HepG2 (cell line): Measurements from ENCODE around the gene ACVR1B. TPM values are rescaled to one million over a fixed set of nuclear protein-coding genes. Genes with fewer than 3 reads are reported as not detected.

ENCODE experiments used
- BRD4 ChIP-seq: sonication (generic); formaldehyde crosslinking; IDR thresholded peaks from 2 replicates; pipeline ENCODE4 v1.4.0; 2020; ENCODE audit warnings: missing genetic modification reagents
- GRHL1 ChIP-seq: sonication (generic); formaldehyde crosslinking; conservative IDR thresholded peaks from 2 replicates; pipeline ENCODE4 v1.8.0; 2022; ENCODE audit warnings: missing genetic modification reagents
- HIVEP1 ChIP-seq: sonication (generic); formaldehyde crosslinking; IDR thresholded peaks from 2 replicates; pipeline ENCODE4 v1.4.0; 2020; ENCODE audit warnings: mild to moderate bottlenecking, missing genetic modification reagents
- REST ChIP-seq, 2 experiments: IDR thresholded peaks; 2 replicates each; pipeline ENCODE4 v1.6.1; 2011 to 2012; ENCODE audit warnings: low read length in 2 of 2, borderline replicate concordance in 1 of 2, low read depth in 1 of 2, mild to moderate bottlenecking in 1 of 2, moderate library complexity in 1 of 2
- RNF219 ChIP-seq: sonication (generic); formaldehyde crosslinking; IDR thresholded peaks from 2 replicates; pipeline ENCODE4 v1.5.0; 2020; ENCODE audit warnings: mild to moderate bottlenecking, missing genetic modification reagents
- RXRA ChIP-seq: sonication (generic); formaldehyde crosslinking; IDR thresholded peaks from 2 replicates; pipeline ENCODE4 v1.5.1; 2020; ENCODE audit warnings: missing genetic modification reagents
- YEATS2 ChIP-seq: sonication (generic); formaldehyde crosslinking; IDR thresholded peaks from 2 replicates; pipeline ENCODE4 v1.4.0; 2020; ENCODE audit warnings: missing genetic modification reagents, borderline replicate concordance
- ZHX2 ChIP-seq, 2 experiments: sonication (generic) in 1 of 2; formaldehyde crosslinking in 1 of 2; IDR thresholded peaks; 2 replicates each; pipeline versions ENCODE4 v1.6.1 to v1.9.0; 2014 to 2022; ENCODE audit warnings: antibody characterized with exemption in 1 of 2, borderline replicate concordance in 1 of 2, inconsistent platforms in 1 of 2, low read depth in 1 of 2, missing genetic modification reagents in 1 of 2
- ZNF24 ChIP-seq: fragments of 450-650 bp; IDR thresholded peaks from 2 replicates; pipeline ENCODE4 v1.6.1; 2017; ENCODE audit warnings: antibody characterized with exemption, mild to moderate bottlenecking
- ZNF251 ChIP-seq: sonication (generic); formaldehyde crosslinking; IDR thresholded peaks from 2 replicates; pipeline ENCODE4 v1.9.0; 2021; ENCODE audit warnings: mild to moderate bottlenecking, missing genetic modification reagents
- ZNF619 ChIP-seq: sonication (generic); formaldehyde crosslinking; IDR thresholded peaks from 2 replicates; pipeline ENCODE4 v1.4.0; 2020; ENCODE audit warnings: mild to moderate bottlenecking, missing genetic modification reagents
- ZNF724P ChIP-seq: sonication (generic); formaldehyde crosslinking; IDR thresholded peaks from 2 replicates; pipeline ENCODE4 v1.8.0; 2022; ENCODE audit warnings: missing genetic modification reagents, borderline replicate concordance
- ZSCAN9 ChIP-seq: IDR thresholded peaks from 2 replicates; pipeline ENCODE4 v1.6.1; 2016; ENCODE audit warnings: borderline replicate concordance
- polyA plus RNA-seq, 8 experiments: library from polyadenylated mRNA; depleted of rRNA in 3 of 8; stranded (reverse) in 7 of 8; unstranded in 1 of 8; fragments of >200 nt; fragmentation: Illumina TruSeq in 4 of 8; extraction: Trizol in 4 of 8; gene quantifications; 2 replicates each; pipeline versions ENCODE4 v1.2.1 to v1.2.3, GENCODE V29; 2011 to 2016; ENCODE audit warnings: low read depth in 4 of 8, missing spikeins in 1 of 8, mixed read lengths in 1 of 8; ENCODE audit not compliant: insufficient read depth in 1 of 8
- total RNA-seq, 5 experiments: library from RNA; depleted of rRNA; stranded (reverse); fragments of >200 nt; fragmentation: Illumina TruSeq; extraction: Trizol; gene quantifications; 2 replicates each; pipeline ENCODE4 v1.2.3, GENCODE V29; 2016; ENCODE audit warnings: low read depth in 1 of 5

ACVR1B gene
- total and polyA plus RNA-seq, 2 of the 13 experiments (the other 11 are each of a cell fraction or from before 2014, with no cell fraction given) = 8.9 to 12.1 TPM

- no peak for TF ChIP-seq RNF219 (CRISPR knock-in tag)
- TF ChIP-seq ZHX2 (IDR thresholded peaks at IDR 0.05; ENCODE audit: low read depth) = no peak
- no peak for TF ChIP-seq ZHX2 (CRISPR knock-in tag; IDR thresholded peaks at IDR 0.05; ENCODE audit: borderline replicate concordance)
- no peak for TF ChIP-seq GRHL1 (CRISPR knock-in tag)
- TF ChIP-seq RXRA (CRISPR knock-in tag) = peak; percentile 42; the same call in 1 of the 2 replicates
- TF ChIP-seq ZNF24 = no peak
- no peak for TF ChIP-seq HIVEP1
- no peak for TF ChIP-seq ZNF724P (CRISPR knock-in tag)
- no peak for TF ChIP-seq ZSCAN9 (CRISPR knock-in tag)
- no peak for TF ChIP-seq BRD4 (CRISPR knock-in tag)
- no peak; the same call in 1 of the 2 replicates for TF ChIP-seq YEATS2 (CRISPR knock-in tag)
- TF ChIP-seq REST (IDR thresholded peaks at IDR 0.05; ENCODE audit: borderline replicate concordance in 1 of 2, low read depth in 1 of 2, low read length in 2 of 2) = no peak
- no peak for TF ChIP-seq ZNF251 (CRISPR knock-in tag)
- TF ChIP-seq ZNF619 (CRISPR knock-in tag) = peak; percentile 96
Observed at GRCh38 chr12:52023182-52023975, 71.9 kb downstream of the ACVR1B start (continued).
